Neural progenitor cell (in vitro differentiated cells): ENCODE results near the gene POU2F2.
"Not testable (repeated sequence)": the region's sequence is repeated elsewhere in the genome, so short reads cannot be mapped to it uniquely, and the experiment has no call there.

Experiments used
- CTCF ChIP-seq: fragments of 200-600 bp; sonication (generic); IDR thresholded peaks from 2 replicates; pipeline ENCODE4 v1.5.1; 2017; ENCODE audit warnings: antibody characterized with exemption, mild to moderate bottlenecking
- EZH2 ChIP-seq: fragments of 200-600 bp; sonication (generic); IDR thresholded peaks from 2 replicates; pipeline ENCODE4 v1.6.1; 2017; ENCODE audit warnings: antibody characterized with exemption, mild to moderate bottlenecking, moderate library complexity
- EZH2phosphoT487 ChIP-seq: fragments of 200-600 bp; sonication (generic); IDR thresholded peaks from 2 replicates; pipeline ENCODE4 v1.6.1; 2017; ENCODE audit warnings: antibody characterized with exemption

- TF ChIP-seq CTCF, EZH2, EZH2phosphoT487: not testable (repeated sequence)
Measured at GRCh38 chr19:42100241-42100640, 32.0 kb downstream of the POU2F2 start.
